HCT116 (cell line): ENCODE measurements around the gene RBM4B. TPM values are rescaled to one million over a fixed set of nuclear protein-coding genes. Genes with fewer than 3 reads are reported as not detected.

Source experiments
- ATAC-seq: fragments of 200-7000 bp; cut with Tn5 transposase; 2 replicates; pipeline ENCODE4 v1.9.1; 2020; ENCODE audit warnings: mild to moderate bottlenecking, moderate library complexity
- BruUV-seq: library from RNA; stranded (reverse); fragments of 400-500 nt; replicated peaks from 2 replicates; lab custom pipeline; 2021; lab: Mats Ljungman, UMichigan
- CTCF ChIA-PET: fragments of 300-600 bp; sonication (Branson Sonifier 250); formaldehyde crosslinking; loops from one replicate; lab custom pipeline; 2021; ENCODE audit warnings: antibody characterized with exemption; lab: Charles Lee
- POLR2A ChIA-PET: fragments of 300-600, 350-600 bp; sonication (Branson Sonifier 250); formaldehyde crosslinking; loops from one replicate; lab custom pipeline; 2021; ENCODE audit warnings: antibody characterized with exemption; lab: Charles Lee
- RAD21 ChIA-PET, 2 experiments: fragments of 300-600 bp; sonication (Branson Sonifier 250); formaldehyde crosslinking; loops; one replicate each; lab custom pipeline; 2023; ENCODE audit warnings: low total read pairs in 2 of 2; ENCODE audit not compliant: uncharacterized antibody in 2 of 2, unreplicated experiment in 2 of 2, low non-redundant PET in 1 of 2; lab: Charles Lee
- DNase-seq: peaks from one replicate; pipeline ENCODE4 v3.0.0-alpha.2; 2010; ENCODE audit warnings: low read depth, low spot score
- H2AFZ ChIP-seq: fragments of 200-600 bp; shearing (Covaris generic), sonication (generic); 2 replicates; pipeline ENCODE4 v1.6.1; 2017; ENCODE audit warnings: low read depth, mixed run types, mixed read lengths, antibody characterized with exemption, low read length; ENCODE audit not compliant: poor library complexity, severe bottlenecking
- H3K27ac ChIP-seq: 2 replicates; pipeline ENCODE4 v1.5.1; 2012; ENCODE audit warnings: low read depth, low read length
- H3K27me3 ChIP-seq: fragments of 200-600 bp; sonication (generic); 2 replicates; pipeline ENCODE4 v1.6.1; 2016; ENCODE audit warnings: mixed run types, low read length, mixed read lengths; ENCODE audit not compliant: insufficient read depth
- H3K36me3 ChIP-seq, 2 experiments: fragments of 200-500 bp in 1 of 2; fragments of 200-600 bp in 1 of 2; sonication (Bioruptor generic) in 1 of 2; sonication (generic) in 1 of 2; 2 replicates each; pipeline versions ENCODE4 v1.5.1 to v1.6.1; 2014 to 2016; ENCODE audit warnings: low read length in 2 of 2, inconsistent platforms in 1 of 2, mixed read lengths in 1 of 2, mixed run types in 1 of 2; ENCODE audit not compliant: insufficient read depth in 2 of 2, control insufficient read depth in 1 of 2
- H3K4me1 ChIP-seq, 2 experiments: fragments of 200-600 bp in 1 of 2; sonication (generic) in 1 of 2; 2 replicates each; pipeline versions ENCODE4 v1.5.1 to v1.6.1; 2012 to 2017; ENCODE audit warnings: low read length in 2 of 2, inconsistent platforms in 1 of 2, mild to moderate bottlenecking in 1 of 2, mixed read lengths in 1 of 2, mixed run types in 1 of 2, moderate library complexity in 1 of 2; ENCODE audit not compliant: insufficient read depth in 2 of 2, control insufficient read depth in 1 of 2
- H3K4me2 ChIP-seq: fragments of 200-600 bp; sonication (generic); 2 replicates; pipeline ENCODE4 v1.6.1; 2017; ENCODE audit warnings: mixed run types, low read length, mixed read lengths
- H3K4me3 ChIP-seq, 2 experiments: fragments of 200-600 bp in 1 of 2; sonication (generic) in 1 of 2; replicated peaks in 1 of 2; 2 replicates each; pipeline ENCODE4 v1.5.1; 2011 to 2016; ENCODE audit warnings: low read length in 2 of 2, control low read depth in 1 of 2, low read depth in 1 of 2, mild to moderate bottlenecking in 1 of 2, mixed read lengths in 1 of 2, mixed run types in 1 of 2
- H3K79me2 ChIP-seq: fragments of 200-600 bp; sonication (generic); 2 replicates; pipeline ENCODE4 v1.6.1; 2017; ENCODE audit warnings: mild to moderate bottlenecking, mixed run types, low read length, moderate library complexity, mixed read lengths; ENCODE audit not compliant: insufficient read depth
- H3K9ac ChIP-seq: fragments of 200-600 bp; sonication (generic); 2 replicates; pipeline ENCODE4 v1.6.1; 2016; ENCODE audit warnings: low read length, mixed read lengths
- H3K9me2 ChIP-seq: fragments of 200-600 bp; sonication (generic), shearing (Covaris generic); 2 replicates; pipeline ENCODE4 v1.6.1; 2017; ENCODE audit warnings: mixed run types, mild to moderate bottlenecking, moderate library complexity; ENCODE audit not compliant: insufficient read depth
- H3K9me3 ChIP-seq, 2 experiments: fragments of 200-500 bp in 1 of 2; fragments of 200-600 bp in 1 of 2; sonication (Bioruptor generic) in 1 of 2; sonication (generic) in 1 of 2; 2 replicates each; pipeline ENCODE4 v1.6.1; 2014 to 2017; ENCODE audit warnings: low read length in 2 of 2, mixed read lengths in 2 of 2, inconsistent platforms in 1 of 2, low read depth in 1 of 2, mild to moderate bottlenecking in 1 of 2, mixed run types in 1 of 2, moderate library complexity in 1 of 2; ENCODE audit not compliant: control insufficient read depth in 1 of 2, insufficient read depth in 1 of 2
- H4K20me1 ChIP-seq: fragments of 200-600 bp; sonication (generic), shearing (Covaris generic); 2 replicates; pipeline ENCODE4 v1.6.1; 2017; ENCODE audit warnings: mixed run types, mild to moderate bottlenecking, moderate library complexity; ENCODE audit not compliant: insufficient read depth
- ATF3 ChIP-seq: IDR thresholded peaks from 2 replicates; pipeline ENCODE4 v1.6.1; 2012
- CBX3 ChIP-seq: IDR thresholded peaks from 2 replicates; pipeline ENCODE4 v1.6.1; 2012; ENCODE audit warnings: low read depth
- CTCF ChIP-seq, 3 experiments: fragments of 200-600 bp in 1 of 3; sonication (generic) in 1 of 3; IDR thresholded peaks in 2 of 3; conservative IDR thresholded peaks in 1 of 3; 2 replicates each; pipeline ENCODE4 v1.5.1; 2012 to 2017; ENCODE audit warnings: low read depth in 2 of 3, low read length in 2 of 3, antibody characterized with exemption in 1 of 3, borderline replicate concordance in 1 of 3, control low read depth in 1 of 3, mild to moderate bottlenecking in 1 of 3, mixed read lengths in 1 of 3, mixed run types in 1 of 3, moderate library complexity in 1 of 3; ENCODE audit not compliant: insufficient read depth in 1 of 3
- EGR1 ChIP-seq: IDR thresholded peaks from 2 replicates; pipeline ENCODE4 v1.6.1; 2012; ENCODE audit warnings: low read depth
- ELF1 ChIP-seq: IDR thresholded peaks from 2 replicates; pipeline ENCODE4 v1.6.1; 2012; ENCODE audit warnings: low read depth, borderline replicate concordance
- EZH2 ChIP-seq: fragments of 200-600 bp; sonication (generic); IDR thresholded peaks from 2 replicates; pipeline ENCODE4 v1.6.1; 2017; ENCODE audit warnings: antibody characterized with exemption, mixed run types
- EZH2phosphoT487 ChIP-seq: fragments of 200-600 bp; IDR thresholded peaks from 2 replicates; pipeline ENCODE4 v1.6.1; 2018; ENCODE audit warnings: antibody characterized with exemption, borderline replicate concordance
- JUND ChIP-seq: IDR thresholded peaks from 2 replicates; pipeline ENCODE4 v1.6.1; 2012
- POLR2A ChIP-seq: IDR thresholded peaks from 2 replicates; pipeline ENCODE4 v1.7.0; 2011; ENCODE audit warnings: borderline replicate concordance; ENCODE audit not compliant: insufficient read depth, insufficient read length; ENCODE audit errors: extremely low read depth
- POLR2AphosphoS5 ChIP-seq: IDR thresholded peaks from 2 replicates; pipeline ENCODE4 v1.6.1; 2011; ENCODE audit warnings: mild to moderate bottlenecking, low read depth, low read length, moderate library complexity
- RAD21 ChIP-seq: IDR thresholded peaks from 2 replicates; pipeline ENCODE4 v1.6.1; 2012; ENCODE audit warnings: low read depth, mild to moderate bottlenecking
- SP1 ChIP-seq: IDR thresholded peaks from 2 replicates; pipeline ENCODE4 v1.6.1; 2012; ENCODE audit warnings: low read depth
- SRF ChIP-seq: IDR thresholded peaks from 2 replicates; pipeline ENCODE4 v1.6.1; 2012; ENCODE audit warnings: low read depth
- YY1 ChIP-seq: IDR thresholded peaks from 2 replicates; pipeline ENCODE4 v1.6.1; 2011; ENCODE audit warnings: low read length, low read depth, moderate library complexity, mild to moderate bottlenecking; ENCODE audit not compliant: insufficient replicate concordance; ENCODE audit errors: extremely low read depth
- intact Hi-C: fragments of 100-400 bp; cut with micrococcal nuclease; formaldehyde crosslinking; loops from 2 replicates; pipeline ENCODE4 v1.10.0; 2022
- total RNA-seq: library from RNA; stranded (reverse); gene quantifications from one replicate; pipeline ENCODE4 v1.2.1, GENCODE V29; 2021; ENCODE audit not compliant: unreplicated experiment

Gene RBM4B
- total RNA-seq, 1 experiment from 2014 or later: 18.1 TPM

- ATAC-seq (no peak), DNase-seq (no peak)
- ChIA-PET CTCF (no interaction called here), RAD21 (no interaction called here), POLR2A (no interaction called here)
- intact Hi-C loops: no loop called here
- H3K9me2 ChIP-seq: no peaks in the 10 kb centered on the region
- no peaks in the 10 kb centered on the region for H3K36me3 ChIP-seq
- peaks cover 2 to 5% of the 10 kb centered on the region in 2 experiments; a peak in 3 of 4 replicates for H3K4me1 ChIP-seq
- no TSS peak for BruUV-seq
- no peaks in the 10 kb centered on the region for H4K20me1 ChIP-seq
- H3K9me3 ChIP-seq: no peaks in the 10 kb centered on the region
- no peak overlapping the region for H3K27ac ChIP-seq
- no peaks in the 10 kb centered on the region for H3K79me2 ChIP-seq
- H3K9ac ChIP-seq: no peak overlapping the region
- H3K4me2 ChIP-seq: no peak overlapping the region
- H3K4me3 ChIP-seq: no peak overlapping the region
- no peak overlapping the region for H2AFZ ChIP-seq
- no peaks in the 10 kb centered on the region for H3K27me3 ChIP-seq
- TF ChIP-seq CBX3 (no peak), CTCF (IDR thresholded peaks at IDR 0.05 in 2 of 3, conservative IDR thresholded peaks at IDR 0.05 in 1 of 3; ENCODE audit: borderline replicate concordance in 1 of 3, insufficient read depth in 1 of 3, low read depth in 2 of 3, low read length in 2 of 3) (no peak), SRF (no peak), YY1 (no peak), SP1 (no peak), POLR2A (no peak), ATF3 (no peak), EZH2 (no peak), JUND (no peak), EGR1 (no peak), EZH2phosphoT487 (no peak), POLR2AphosphoS5 (no peak), RAD21 (no peak), ELF1 (no peak)
- TF ChIP-seq, all 23 proteins: peak for 0
Measured at GRCh38 chr11:66697988-66698387, 20.3 kb upstream of the RBM4B start.
